ENCODE measurements around the gene RAD51B.
A peak's percentile ranks its signal among the peaks of the same experiment; 100 is the strongest.

The RAD51B gene

DNA sequence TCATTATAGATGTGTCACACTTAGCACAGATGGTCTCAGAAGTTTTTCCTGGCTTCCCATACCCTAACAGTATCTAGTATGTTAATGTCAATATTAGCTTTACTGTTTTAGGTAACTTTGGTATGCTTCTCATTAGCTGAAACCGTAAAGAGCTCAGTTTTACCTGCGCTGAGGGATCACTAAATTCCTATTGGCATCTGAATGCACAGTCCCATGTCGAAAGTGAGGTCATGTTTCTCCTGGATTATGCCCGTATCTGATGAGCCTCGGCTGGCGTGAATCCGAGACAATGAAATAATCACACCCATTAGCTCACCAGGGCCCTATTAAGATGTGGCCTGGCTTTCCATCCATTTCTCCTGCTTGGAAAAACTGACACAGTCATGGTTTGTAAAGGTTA, 555.1 kb downstream of the RAD51B start:
- DNase-seq: no peak

DNA sequence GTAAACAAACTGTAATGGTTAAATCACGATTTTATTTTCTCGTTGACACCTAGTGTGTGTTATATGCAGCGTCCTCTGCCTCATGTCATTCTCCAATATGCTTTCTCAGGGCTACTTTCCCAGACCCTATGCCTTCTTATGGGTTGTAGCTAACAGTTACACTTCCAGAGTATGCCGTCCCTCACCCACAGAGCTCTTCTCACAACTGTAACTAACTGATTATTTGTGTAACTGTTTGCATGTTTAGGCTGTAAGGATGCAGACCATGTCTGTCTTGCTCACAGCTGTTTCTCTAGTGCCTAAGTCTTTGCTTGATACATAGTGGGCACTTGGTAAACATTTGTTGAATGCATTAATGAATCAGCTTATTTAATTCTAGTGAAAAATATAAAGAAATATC, 555.8 kb downstream of the RAD51B start:
- no peak for DNase-seq

DNA sequence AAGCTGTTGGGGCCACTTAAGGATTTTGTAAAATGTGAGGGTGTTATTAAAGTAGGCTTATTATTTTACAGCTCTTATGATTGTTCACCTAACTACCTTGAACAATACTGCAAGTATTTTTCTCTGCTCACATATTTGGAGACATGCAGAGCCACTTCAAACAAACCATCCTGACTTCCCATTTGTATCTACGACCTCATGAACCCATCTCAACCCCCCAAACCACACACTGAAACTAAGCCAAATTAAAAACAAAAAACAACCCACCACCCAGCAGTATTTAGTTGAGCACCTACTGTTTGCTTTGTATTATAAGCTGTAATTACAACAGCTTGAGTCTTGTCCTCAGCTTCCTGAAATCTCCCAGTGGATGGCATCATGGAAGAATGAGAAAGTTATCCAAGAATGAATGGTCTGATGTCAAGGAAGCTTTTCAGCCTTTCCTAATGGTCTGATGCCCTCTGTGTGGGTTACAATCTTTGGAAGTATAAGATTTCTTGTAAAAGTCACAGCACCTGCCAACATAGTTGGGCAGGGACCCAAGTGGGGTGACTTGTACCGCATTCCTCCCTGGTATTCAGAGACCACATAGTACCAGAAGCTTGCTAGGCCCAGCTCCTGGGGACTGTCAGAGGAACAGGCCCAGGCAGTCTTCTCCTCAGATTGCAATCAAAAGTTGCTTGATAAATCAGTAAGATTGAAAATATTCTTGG, 556.6 kb downstream of the RAD51B start:
- DNase-seq: no peak

DNA sequence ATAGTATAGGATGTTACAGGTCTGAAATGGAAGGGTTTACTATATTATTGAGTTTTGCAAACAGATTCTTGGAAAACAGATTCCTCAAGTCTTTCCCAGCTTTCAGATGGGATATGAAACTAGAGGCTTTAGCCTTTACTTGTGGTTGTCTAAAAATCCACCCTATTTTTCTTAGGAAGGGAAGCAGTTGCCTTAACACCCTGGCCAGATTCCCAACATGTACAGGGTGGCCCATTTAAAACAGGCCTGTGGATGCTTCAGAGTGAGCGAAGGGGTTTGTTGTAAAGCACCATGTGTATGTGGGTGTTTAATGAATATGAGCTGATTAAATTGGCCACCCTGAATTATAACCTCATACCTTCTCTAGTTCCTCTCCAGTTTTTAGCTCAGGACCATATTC, 557.4 kb downstream of the RAD51B start:
- no peak for DNase-seq

DNA sequence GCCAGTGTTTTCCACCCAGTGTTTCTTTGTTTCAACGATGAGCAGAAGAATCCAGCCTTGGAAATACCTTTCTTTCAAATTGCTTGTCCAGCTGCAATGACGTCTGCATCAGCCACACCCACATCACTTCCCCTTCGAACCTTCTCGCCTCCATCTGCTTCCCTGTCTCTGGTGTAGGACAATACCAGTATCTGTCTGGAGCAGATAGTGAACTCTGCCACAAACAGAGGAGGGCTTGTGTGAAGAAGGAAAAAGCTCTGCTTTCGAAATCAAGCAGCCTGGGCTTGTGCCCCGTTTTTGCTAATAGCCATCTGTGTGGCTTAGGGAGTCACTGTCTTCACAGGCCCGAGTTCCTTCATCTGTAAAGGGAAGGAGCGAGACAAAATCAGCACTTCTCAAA, 557.9 kb downstream of the RAD51B start:
- DNase-seq: peak in 43 of 58 donors; percentile 18 to 91 (median 55)

DNA sequence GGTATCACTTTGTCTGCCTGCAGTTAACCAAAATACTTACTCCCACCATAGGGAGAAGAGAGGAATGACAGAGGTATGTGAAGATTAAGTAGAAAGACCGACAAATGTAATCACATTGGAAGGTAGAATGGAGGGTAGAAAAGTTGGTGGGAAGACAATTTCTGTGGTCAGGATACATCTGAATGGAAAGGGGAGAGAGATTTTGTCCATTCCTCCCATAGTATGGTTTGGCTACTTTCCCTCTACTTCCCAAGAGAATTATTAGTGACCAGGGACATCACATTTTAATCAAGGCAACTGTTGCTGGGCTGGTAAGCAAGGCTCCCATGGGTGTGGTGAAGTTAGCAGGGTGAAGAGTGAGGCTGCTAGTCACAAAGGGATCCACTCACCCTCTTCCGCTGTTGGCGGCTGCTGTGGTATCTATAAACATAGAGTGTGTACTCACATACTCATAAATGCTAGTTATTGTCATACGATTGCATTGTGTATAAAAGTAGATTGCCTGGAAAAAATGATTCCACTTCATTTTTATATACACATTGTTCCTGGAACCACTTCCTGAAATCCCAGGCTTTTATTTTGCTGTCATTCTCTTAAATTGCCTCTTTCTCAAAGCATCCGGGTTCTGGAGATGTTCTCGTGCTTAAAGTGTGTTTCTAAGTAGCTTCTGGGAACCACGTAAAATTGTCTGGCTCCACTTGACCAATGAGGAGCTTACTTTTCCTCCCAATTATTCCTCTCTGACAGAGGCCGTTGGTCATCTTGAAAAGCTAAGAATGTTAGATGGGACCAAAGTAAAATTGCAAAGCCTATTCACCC, 560.1 kb downstream of the RAD51B start:
- DNase-seq: no peak

DNA sequence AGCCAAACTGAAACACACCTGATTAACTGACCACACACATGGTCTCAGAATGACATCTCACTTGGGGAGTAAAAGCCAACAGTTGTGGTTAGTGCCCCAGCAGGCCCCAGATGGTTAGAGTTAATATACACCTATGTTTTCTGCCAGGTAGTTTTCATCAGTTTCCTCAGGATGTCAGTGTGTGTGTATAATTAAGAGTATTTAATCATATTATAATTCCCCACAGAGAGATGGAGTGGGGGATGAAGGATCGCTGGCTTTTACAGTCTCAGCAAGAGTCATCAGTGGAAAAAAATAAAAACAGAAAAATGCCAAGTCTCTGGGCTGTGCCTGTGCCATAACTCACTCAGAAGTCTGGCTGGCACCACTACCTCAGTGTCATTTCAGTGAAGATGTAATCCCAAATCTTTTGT, 560.8 kb downstream of the RAD51B start:
- no peak for DNase-seq

DNA sequence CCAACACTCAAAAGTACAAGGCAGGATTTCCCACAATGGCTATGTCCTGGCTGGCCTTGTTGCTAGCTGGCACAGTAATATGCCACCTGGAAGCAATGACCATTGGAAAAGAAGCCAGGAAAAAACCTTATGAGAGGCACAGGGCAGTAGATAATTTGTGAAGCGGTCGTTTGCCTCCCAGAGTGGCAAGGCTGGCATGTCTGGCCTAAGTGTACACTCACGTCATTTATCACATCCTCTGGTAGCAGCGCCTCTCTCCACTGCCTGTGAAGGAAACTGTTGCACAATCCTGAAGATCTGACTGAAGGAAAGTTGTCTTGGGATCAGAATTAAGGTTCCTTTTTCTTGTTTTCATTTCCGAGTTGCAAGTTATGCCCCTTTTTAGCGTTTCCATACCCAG, 564.8 kb downstream of the RAD51B start:
- DNase-seq: peak in 18 of 58 donors; percentile 5 to 61 (median 30)

DNA sequence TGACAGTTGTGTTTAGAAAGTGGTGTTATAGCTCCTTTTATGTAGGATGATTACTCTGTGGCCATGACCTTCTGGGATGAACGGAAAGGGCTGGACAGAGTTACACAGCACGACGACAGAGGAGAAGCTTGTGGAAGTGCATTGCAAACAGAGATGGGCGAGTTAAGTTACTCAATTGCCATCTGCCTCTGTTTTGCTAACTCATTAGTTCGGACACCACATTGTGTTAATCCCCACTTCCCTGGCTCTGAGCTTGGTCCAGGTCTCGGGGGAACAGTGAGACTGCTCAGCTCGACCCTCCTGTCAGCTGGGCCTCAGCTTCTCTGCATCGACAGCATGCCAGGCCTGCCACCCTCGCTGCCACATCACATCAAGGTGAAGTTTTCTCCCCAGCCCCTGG, 565.3 kb downstream of the RAD51B start:
- peak in 1 of 58 donors; percentile 22 for DNase-seq

DNA sequence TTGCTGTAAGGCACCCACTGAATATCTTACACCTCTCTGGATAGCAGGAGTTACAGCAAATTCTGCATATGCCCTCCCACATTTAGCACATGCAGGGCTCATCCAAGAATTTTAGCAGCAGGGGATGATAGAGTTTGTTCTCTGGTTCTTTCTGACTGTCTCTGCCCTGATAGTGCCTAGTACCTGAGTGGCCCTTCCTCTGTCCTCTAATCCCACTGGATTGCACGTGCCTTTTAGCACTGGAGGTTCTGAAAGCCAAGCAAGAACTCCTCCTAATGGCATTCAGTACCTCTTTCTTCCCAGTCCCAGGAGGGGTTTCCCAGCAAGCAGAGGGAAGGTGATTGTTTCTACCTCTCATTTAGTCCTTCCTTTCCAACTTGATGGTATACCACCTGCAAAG, 566.9 kb downstream of the RAD51B start:
- no peak for DNase-seq

DNA sequence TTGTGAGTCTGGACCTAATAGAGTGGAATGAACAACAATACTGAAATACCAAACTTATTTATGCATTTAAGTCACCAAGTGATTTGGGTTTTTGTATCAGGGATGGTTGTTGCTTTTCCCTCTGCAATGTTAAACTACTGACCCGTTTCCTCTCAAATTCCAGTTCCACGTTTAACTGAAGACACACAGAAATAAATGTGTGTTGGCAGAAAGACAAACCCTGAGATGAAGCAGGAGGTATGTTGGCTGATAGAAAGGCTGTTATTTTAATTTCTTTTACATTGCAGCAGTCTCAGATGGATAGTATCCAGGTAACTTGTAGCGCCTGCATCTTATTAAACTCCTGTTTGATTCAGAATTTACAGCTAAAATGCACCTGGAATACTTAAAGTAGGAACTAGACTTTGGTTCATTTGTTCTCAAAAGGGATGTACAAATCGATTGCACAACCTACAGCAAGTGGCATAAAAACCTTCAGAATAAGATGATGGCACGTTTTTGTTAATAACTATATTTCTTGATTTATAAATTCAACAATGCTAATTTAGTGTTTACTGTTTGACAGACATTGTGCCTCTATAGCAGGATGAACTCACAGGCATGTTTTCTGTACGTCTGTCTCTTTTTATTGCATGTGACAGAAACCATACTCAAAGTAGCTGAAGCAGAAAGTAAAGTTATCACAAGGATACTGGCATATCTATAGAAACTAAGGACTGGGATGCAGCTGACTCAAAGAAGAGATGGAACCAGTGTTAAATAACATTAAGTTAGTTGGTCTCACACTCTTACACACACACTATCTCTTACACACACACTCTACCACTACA, 567.6 kb downstream of the RAD51B start:
- DNase-seq: no peak

DNA sequence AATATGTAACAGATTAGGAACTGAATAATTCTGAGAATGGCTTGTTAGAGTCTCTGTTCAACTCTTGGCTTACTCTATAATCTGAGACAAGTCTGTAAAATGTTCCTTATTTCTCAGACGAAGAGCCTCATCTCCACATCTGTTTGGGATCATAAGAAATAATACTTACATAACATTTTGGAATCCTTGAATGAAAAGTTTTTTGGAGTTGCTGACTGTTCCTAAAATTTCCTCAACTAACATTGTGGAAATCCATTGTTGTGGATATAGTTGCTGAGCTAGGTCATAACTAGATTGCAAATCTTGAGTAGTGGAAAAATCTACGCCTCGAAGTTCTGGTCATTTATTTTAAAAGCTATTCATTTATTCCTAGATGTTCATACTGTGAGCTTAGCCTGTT, 570.4 kb downstream of the RAD51B start:
- DNase-seq: no peak

DNA sequence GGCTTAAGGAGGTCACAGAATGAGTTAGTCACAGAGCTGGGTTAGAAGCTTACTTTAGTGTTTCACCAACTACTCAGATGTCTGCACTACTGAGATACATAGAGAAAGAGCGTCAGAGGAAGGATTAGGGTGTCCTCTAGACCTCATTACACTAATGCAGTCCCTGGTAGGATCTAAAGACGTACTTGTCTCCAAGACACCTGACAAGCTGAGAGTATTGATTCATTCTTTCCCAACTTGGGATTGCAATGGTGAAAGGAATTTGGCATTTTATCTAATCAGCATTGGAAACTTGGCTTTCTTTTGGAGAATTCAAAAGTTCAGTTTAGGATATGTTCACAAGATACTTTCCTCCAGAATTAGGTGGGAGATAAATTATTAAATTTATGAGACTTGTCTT, 571.2 kb downstream of the RAD51B start:
- DNase-seq: no peak

DNA sequence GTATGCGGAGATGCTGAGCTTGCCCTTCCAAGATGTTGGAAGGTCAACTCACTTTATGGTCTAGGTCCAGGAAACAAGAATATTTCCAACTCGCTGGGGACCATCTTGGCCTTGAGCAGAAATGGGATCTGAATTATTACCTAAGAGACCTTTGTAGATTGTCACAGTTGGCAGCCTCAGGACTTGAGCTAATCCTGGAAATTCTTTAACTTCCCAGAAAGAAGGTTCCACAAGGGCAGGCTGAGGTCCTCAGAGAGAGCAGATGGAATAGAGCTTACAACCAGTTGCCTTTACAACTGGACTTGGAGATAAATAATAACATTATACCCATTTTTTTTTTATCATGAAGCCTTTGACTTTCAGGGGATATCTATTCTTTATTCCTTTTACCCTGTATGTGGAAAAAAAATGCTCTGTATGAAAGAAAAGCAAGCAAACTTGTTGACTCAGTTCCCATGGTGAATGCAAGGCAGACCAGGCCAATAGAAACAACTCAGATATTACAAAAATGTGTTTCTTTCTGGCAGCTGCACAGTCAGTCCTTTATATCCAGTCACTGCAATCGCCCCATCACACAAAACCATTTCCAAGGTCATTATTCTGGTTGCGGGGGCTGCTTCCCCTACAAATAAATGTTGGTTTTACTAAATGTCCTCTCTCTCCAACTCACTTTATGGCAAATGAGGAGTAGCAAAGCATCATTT, 571.9 kb downstream of the RAD51B start:
- DNase-seq: peak in 2 of 58 donors; percentile 12 to 19

DNA sequence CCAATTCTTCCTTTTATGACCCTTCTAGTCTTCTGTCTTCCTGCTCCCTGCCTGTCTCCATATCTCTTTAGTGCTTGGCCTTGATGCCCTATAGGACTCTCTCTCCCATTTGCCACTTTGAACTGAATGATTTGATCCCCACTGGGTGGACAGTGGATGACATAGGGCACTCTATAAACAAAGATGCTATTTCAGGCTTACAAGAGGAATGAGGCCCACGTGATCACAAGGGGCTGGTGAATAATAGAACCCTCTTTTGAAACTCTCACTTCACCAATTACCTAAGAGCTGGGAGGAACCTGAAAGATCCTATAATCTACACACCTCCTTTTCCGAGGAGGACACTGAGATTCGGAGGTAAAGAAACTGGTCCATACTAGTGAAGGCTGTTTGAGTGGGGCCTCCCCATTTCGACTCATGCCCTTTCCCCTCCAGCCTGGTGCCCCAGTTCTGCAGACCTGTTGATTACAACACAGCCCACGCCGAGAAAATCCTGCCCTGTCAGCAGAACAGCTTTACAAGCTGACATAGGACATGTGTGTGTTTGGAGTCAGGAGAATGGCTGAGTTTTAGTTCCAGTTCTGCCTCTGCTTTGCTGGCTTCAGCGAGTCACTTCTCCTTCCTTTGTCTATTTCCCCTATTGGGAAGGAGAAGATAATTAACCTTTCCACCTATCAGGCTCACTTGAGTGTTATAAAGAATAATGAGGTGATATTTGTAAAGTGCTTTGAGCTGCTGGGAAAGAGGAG, 573.0 kb downstream of the RAD51B start:
- peak in 18 of 58 donors; percentile 5 to 57 (median 27) for DNase-seq

DNA sequence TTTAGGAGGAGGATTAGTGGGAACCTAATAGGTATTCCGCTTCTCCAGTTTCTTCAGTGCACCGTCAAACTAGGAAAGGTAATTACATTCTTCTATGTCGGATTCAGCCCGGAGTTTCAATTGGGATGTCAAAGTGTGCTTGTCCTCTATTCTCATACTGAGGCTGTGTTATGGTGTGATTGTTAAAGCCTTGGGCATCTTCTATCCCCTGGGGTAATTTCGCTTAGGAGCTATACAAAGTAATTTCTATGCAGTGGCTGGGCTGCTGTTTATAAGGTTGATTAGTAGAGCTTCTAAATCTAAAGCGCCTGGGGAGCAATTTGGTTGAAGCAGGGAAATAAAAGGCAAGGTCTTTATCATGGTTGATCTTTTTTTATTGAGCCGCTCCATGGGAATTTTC, 573.7 kb downstream of the RAD51B start:
- DNase-seq: no peak

DNA sequence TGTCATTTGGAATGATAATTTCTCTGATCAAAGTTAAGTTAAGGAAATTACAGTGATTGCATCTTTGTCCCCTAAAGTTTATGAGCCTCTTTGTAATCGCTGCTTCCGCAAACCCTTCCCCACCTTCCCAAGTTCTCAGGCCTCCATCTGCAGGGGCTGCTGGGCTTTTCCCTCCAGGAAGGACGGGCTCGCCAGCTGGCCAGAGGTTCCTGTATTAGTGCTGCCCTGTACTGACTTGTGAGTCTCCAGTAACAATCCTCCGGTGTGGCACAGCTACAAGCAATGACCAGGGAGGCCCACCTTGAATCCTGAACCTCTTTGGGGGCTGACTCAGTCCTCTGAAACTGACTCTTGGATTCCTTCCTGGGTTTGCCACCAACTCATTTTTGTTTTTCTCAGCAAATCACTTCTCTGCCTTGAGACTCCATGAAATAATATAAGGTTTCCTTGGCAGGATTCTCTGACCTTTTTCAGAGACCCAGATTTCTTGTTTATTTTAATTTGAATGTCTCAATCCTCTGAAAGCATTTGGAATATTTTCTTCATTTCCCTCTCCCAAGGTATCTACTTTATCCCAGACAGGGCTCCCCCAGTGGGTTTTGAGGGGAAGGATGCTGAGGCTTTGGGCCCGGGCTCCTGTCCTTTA, 574.7 kb downstream of the RAD51B start:
- DNase-seq: peak in 1 of 58 donors; percentile 3

DNA sequence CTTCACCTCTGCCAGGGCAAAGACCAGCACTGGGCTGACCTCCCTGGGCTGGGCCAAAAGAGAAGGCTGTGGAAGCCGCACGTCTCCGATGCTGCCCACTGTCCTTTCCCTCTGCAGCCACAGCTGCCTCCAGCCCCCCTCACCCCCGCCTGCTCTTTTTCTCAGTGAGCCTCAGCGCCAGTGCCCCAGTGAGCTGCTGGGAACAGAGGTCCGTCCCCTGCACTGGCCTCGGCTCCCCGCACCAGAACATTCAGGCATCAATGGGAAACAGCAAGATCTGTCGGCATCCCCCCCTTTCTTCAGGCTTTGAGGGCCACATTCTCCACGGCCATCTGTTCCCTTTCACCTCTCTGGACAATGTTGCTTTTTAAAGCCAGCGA, 575.2 kb downstream of the RAD51B start:
- DNase-seq: peak in 15 of 58 donors; percentile 5 to 31 (median 16)

DNA sequence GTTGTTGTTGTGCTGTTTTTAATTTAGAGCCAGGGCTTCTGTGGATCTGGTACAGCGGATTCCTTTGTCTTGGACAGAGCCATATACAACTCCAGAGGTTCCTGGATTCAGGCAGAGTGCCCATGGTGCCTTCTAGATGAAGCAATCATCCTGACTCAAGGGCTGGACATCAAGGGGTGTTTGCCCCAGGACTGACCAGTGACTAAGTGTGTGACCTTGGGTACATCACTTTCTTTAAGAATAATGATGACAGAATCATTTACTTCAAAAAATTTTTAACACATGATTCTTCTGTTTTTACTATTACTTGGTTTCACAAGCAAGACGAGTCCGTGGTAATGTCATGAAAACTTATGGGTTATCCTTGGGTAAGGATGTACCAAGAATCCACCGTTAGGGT, 576.0 kb downstream of the RAD51B start:
- no peak for DNase-seq

DNA sequence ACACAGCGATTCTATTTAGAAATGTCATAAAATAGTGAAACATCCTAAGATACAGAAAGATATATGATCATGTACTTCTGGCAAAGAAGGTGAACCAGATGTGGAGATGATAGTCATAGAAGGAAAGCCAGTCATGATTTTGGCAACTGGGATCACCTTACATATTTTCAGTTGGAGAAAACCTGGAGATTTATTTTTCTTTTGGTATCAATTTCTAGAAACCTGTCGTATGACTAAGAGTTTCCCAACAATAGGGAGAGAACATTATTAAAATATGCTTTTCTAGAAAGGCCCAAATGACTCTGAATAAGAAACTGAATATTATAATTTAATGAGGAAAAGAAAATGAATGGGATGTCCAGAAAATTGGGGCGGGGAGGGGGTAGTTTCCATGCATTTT, 576.9 kb downstream of the RAD51B start:
- no peak for DNase-seq
